Measurements from ENCODE around the gene ZNF488.

DNA sequence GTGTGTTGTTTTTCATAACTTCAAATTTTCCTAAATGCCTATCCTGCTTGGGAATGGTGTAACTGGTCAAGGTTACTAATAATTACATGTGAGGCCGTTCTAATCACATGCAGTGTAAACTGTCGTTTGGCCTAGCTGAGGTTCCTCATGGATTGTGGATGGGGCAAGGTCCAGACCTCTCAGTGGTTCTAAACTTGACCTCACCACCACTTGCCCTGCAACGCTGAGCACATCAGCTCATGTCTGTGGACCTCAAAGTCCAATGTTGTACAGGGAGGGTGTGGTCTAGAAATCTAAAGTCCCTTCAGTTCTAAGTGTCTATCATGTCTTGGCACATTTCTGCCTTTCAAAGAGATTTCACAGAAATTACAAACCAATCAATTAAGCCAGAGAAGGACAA lies 20.3 kb downstream of the ZNF488 start:
- TF ChIP-seq, protein P1, sequence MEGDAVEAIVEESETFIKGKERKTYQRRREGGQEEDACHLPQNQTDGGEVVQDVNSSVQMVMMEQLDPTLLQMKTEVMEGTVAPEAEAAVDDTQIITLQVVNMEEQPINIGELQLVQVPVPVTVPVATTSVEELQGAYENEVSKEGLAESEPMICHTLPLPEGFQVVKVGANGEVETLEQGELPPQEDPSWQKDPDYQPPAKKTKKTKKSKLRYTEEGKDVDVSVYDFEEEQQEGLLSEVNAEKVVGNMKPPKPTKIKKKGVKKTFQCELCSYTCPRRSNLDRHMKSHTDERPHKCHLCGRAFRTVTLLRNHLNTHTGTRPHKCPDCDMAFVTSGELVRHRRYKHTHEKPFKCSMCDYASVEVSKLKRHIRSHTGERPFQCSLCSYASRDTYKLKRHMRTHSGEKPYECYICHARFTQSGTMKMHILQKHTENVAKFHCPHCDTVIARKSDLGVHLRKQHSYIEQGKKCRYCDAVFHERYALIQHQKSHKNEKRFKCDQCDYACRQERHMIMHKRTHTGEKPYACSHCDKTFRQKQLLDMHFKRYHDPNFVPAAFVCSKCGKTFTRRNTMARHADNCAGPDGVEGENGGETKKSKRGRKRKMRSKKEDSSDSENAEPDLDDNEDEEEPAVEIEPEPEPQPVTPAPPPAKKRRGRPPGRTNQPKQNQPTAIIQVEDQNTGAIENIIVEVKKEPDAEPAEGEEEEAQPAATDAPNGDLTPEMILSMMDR (IDR thresholded peaks at IDR 0.05) = no peak
- no peak for TF ChIP-seq PHF8 (IDR thresholded peaks at IDR 0.05; ENCODE audit: borderline replicate concordance, low read depth)

Measured in A549 (cell line).